Mesenchymal stem cell (in vitro differentiated cells and primary cell): Measurements from ENCODE around the gene TOR1B.
A peak's percentile ranks its signal among the peaks of the same experiment; 100 is the strongest.

Source experiments
- DNase-seq: peaks from one replicate; pipeline ENCODE4 v3.0.0-alpha.2; 2013
- H2AFZ ChIP-seq: one replicate; pipeline ENCODE4 v1.6.1; 2013; ENCODE audit warnings: low read depth, mild to moderate bottlenecking, control low read depth, inconsistent platforms, low read length, moderate library complexity
- H2AK5ac ChIP-seq: 2 replicates; pipeline ENCODE4 v1.6.1; 2013; ENCODE audit warnings: low read length, moderate library complexity, mild to moderate bottlenecking, inconsistent platforms; ENCODE audit not compliant: severe bottlenecking
- H2BK120ac ChIP-seq: one replicate; pipeline ENCODE4 v1.6.1; 2013; ENCODE audit warnings: low read depth, mild to moderate bottlenecking, inconsistent platforms, low read length, moderate library complexity
- H2BK12ac ChIP-seq, 2 experiments: one replicate each; pipeline ENCODE4 v1.6.1; 2013; ENCODE audit warnings: inconsistent platforms in 2 of 2, low read length in 2 of 2, mild to moderate bottlenecking in 2 of 2, moderate library complexity in 2 of 2, control low read depth in 1 of 2
- H2BK15ac ChIP-seq: one replicate; pipeline ENCODE4 v1.6.1; 2013; ENCODE audit warnings: mild to moderate bottlenecking, low read depth, inconsistent platforms; ENCODE audit not compliant: poor library complexity, severe bottlenecking
- H2BK5ac ChIP-seq: 2 replicates; pipeline ENCODE4 v1.6.1; 2013; ENCODE audit warnings: low read depth, mild to moderate bottlenecking, low read length, control low read depth, inconsistent platforms; ENCODE audit not compliant: poor library complexity, severe bottlenecking
- H3K14ac ChIP-seq, 2 experiments: one replicate each; pipeline ENCODE4 v1.6.1; 2013; ENCODE audit warnings: inconsistent platforms in 2 of 2, low read length in 2 of 2, control low read depth in 1 of 2, mild to moderate bottlenecking in 1 of 2, moderate library complexity in 1 of 2
- H3K18ac ChIP-seq, 2 experiments: one replicate each; pipeline ENCODE4 v1.6.1; 2013; ENCODE audit warnings: inconsistent platforms in 2 of 2, low read length in 2 of 2, control low read depth in 1 of 2, low read depth in 1 of 2, mild to moderate bottlenecking in 1 of 2
- H3K23ac ChIP-seq, 2 experiments: one replicate each; pipeline ENCODE4 v1.6.1; 2013; ENCODE audit warnings: inconsistent platforms in 2 of 2, low read length in 2 of 2, mild to moderate bottlenecking in 2 of 2, moderate library complexity in 2 of 2, control low read depth in 1 of 2
- H3K27ac ChIP-seq: 2 replicates; pipeline ENCODE4 v1.5.1; 2013; ENCODE audit warnings: mild to moderate bottlenecking, moderate library complexity, low read length, control low read depth, inconsistent platforms; ENCODE audit not compliant: poor library complexity, severe bottlenecking
- H3K27me3 ChIP-seq, 2 experiments: 2 replicates each; pipeline versions ENCODE4 v1.6.1 to v1.7.0; 2013; ENCODE audit warnings: low read length in 2 of 2, mild to moderate bottlenecking in 2 of 2, moderate library complexity in 2 of 2, control low read depth in 1 of 2, inconsistent platforms in 1 of 2; ENCODE audit not compliant: control insufficient read depth in 1 of 2, insufficient read depth in 1 of 2
- H3K36me3 ChIP-seq, 2 experiments: 2 replicates each; pipeline versions ENCODE4 v1.6.1 to v1.7.0; 2013; ENCODE audit warnings: low read length in 2 of 2, control low read depth in 1 of 2, inconsistent platforms in 1 of 2, low read depth in 1 of 2, mild to moderate bottlenecking in 1 of 2; ENCODE audit not compliant: insufficient read depth in 2 of 2, control insufficient read depth in 1 of 2
- H3K4ac ChIP-seq, 2 experiments: one replicate each; pipeline ENCODE4 v1.6.1; 2013; ENCODE audit warnings: inconsistent platforms in 2 of 2, low read length in 2 of 2, mild to moderate bottlenecking in 2 of 2, moderate library complexity in 2 of 2, control low read depth in 1 of 2, low read depth in 1 of 2
- H3K4me1 ChIP-seq: 2 replicates; pipeline ENCODE4 v1.6.1; 2013; ENCODE audit warnings: low read depth, low read length, control low read depth; ENCODE audit not compliant: control insufficient read depth, insufficient read depth
- H3K4me2 ChIP-seq: 2 replicates; pipeline ENCODE4 v1.6.1; 2013; ENCODE audit warnings: low read length, mild to moderate bottlenecking, inconsistent platforms; ENCODE audit not compliant: poor library complexity, severe bottlenecking
- H3K4me3 ChIP-seq, 2 experiments: 2 replicates each; pipeline versions ENCODE4 v1.5.1 to v1.7.0; 2013; ENCODE audit warnings: low read length in 2 of 2, mild to moderate bottlenecking in 2 of 2, control low read depth in 1 of 2, low read depth in 1 of 2; ENCODE audit not compliant: insufficient read depth in 1 of 2
- H3K79me1 ChIP-seq: replicated peaks from 2 replicates; pipeline ENCODE4 v1.6.1; 2013; ENCODE audit warnings: mild to moderate bottlenecking, control low read depth, low read length, inconsistent platforms; ENCODE audit not compliant: poor library complexity, severe bottlenecking
- H3K9ac ChIP-seq: 2 replicates; pipeline ENCODE4 v1.7.0; 2013; ENCODE audit warnings: mild to moderate bottlenecking, low read length, moderate library complexity
- H3K9me3 ChIP-seq: 2 replicates; pipeline ENCODE4 v1.7.0; 2013; ENCODE audit warnings: mild to moderate bottlenecking, low read length; ENCODE audit not compliant: control insufficient read depth
- H4K8ac ChIP-seq: one replicate; pipeline ENCODE4 v1.6.1; 2013; ENCODE audit warnings: inconsistent platforms, mild to moderate bottlenecking, low read length, moderate library complexity
- H4K91ac ChIP-seq: one replicate; pipeline ENCODE4 v1.6.1; 2013; ENCODE audit warnings: mild to moderate bottlenecking, low read length, inconsistent platforms
- WGBS: methylation state at CpG from one replicate; pipeline ENCODE4 v1.1.7; 2013; ENCODE audit warnings: mixed read lengths; 5-methylcytosine and 5-hydroxymethylcytosine counted together

Gene TOR1B

DNA sequence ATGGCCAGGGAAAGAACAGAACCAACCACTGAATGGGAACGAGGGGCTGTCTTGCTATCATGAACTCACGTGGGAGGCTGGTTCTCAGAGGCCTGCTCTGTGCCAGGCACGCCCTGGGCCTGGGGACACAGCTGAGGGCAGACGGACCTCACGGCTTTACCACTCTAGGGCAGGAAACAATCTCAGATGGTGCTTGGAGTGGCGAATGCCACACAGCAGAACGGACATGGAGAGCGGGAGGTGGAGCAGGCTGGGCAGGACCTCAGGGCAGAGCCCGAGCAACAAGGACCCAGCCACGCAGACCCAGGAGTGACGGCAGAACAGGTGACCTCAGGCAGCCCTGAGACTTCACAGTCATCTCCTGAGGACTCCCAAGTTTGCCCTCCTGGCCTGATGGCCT lies 12.3 kb downstream of the TOR1B start:
- H3K4me1 ChIP-seq, result no peaks in the 10 kb centered on the region
- no peak overlapping the region for H3K27ac ChIP-seq
- H4K91ac ChIP-seq, result no peak overlapping the region
- H2BK12ac ChIP-seq, result no peak overlapping the region
- H3K36me3 ChIP-seq, result peaks cover 70 to 79% of the 10 kb centered on the region in 2 experiments
- no peak overlapping the region for H2BK5ac ChIP-seq
- no peaks in the 10 kb centered on the region for H3K9me3 ChIP-seq
- H2AFZ ChIP-seq, result no peak overlapping the region
- H2AK5ac ChIP-seq, result no peak overlapping the region
- no peak overlapping the region for H2BK120ac ChIP-seq
- no peak overlapping the region for H3K4ac ChIP-seq
- DNase-seq, result no peak
- no peak overlapping the region for H3K4me2 ChIP-seq
- H4K8ac ChIP-seq, result no peak overlapping the region
- no peaks in the 10 kb centered on the region for H3K27me3 ChIP-seq
- H2BK15ac ChIP-seq, result no peak overlapping the region
- H3K14ac ChIP-seq, result no peak overlapping the region
- H3K18ac ChIP-seq, result no peak overlapping the region
- no peak overlapping the region for H3K9ac ChIP-seq
- no peak overlapping the region for H3K4me3 ChIP-seq
- 96% methylated on average over 11 of the region's 11 CpGs for WGBS
- peaks cover 45% of the 10 kb centered on the region for H3K79me1 ChIP-seq
- no peak overlapping the region for H3K23ac ChIP-seq

DNA sequence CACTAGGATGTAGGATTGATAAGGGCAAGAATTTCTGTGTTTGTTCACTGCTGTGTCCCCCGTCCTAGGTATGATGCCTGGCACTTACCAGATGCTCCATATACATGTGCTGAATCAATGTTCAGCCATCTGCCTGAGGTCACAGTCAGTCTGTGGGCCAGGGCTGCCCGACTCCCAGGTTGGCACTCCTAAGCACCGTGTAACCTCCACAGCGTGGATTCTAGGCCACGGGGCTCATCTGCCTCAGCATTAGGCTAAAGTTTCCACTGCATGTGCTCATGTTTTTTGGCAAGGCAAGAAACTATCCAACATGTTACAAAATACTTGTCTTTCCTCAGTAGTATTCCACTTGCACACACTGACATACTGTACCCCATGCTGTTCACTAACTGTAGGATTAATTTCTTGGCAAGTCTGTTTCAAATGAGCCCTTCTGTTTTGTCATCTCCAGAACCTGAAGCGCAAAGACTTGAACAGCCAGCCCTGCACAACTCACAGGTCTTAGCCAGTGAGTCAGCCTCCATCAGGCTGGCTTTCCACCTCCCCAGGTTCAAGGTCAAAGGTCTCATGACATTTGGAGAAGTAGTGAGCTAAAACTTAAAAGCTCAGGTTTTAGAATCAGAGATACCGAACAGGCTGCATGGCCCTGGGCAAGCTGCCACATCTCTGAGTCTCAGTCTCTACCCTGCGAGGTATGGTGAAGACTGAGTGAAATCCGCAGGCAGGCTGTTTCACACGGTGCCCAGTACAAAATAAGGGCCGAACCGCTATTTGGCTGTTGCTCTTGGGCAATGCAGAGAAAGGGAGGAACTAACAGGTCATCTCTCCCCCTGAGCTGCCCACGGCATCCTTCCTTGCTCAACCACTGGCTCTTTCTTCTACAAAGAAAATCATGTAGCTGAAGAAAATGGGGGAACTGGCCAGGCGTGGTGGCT lies 13.8 kb downstream of the TOR1B start:
- Histone ChIP-seq H3K27me3 (no peaks in the 10 kb centered on the region), H3K4me2 (no peak overlapping the region)
- 95% methylated on average over 14 of the region's 14 CpGs for WGBS

GRCh38 chr9:129822898-129823541 lies 20.0 kb downstream of the TOR1B start:
- no peak overlapping the region for H2AK5ac ChIP-seq
- 24% methylated on average over 25 of the region's 26 CpGs for WGBS
- no peak overlapping the region for H2BK12ac ChIP-seq
- peak overlapping the region; percentile 81 for H3K4me3 ChIP-seq
- no peak overlapping the region for H3K23ac ChIP-seq
- H4K8ac ChIP-seq, result peak overlapping the region; percentile 70
- H2AFZ ChIP-seq, result no peak overlapping the region
- peak overlapping the region; percentile 88 for H2BK120ac ChIP-seq
- no peaks in the 10 kb centered on the region for H3K9me3 ChIP-seq
- H3K4me1 ChIP-seq, result peaks cover 6% of the 10 kb centered on the region
- peak overlapping the region in 1 of 2 experiments; percentile 85 for H3K4ac ChIP-seq
- H3K18ac ChIP-seq, result peak overlapping the region; percentile 76 to 86
- H3K27me3 ChIP-seq, result no peaks in the 10 kb centered on the region
- H3K27ac ChIP-seq, result peak overlapping the region; percentile 59
- peak overlapping the region; percentile 1 for H4K91ac ChIP-seq
- DNase-seq, result peak; percentile 68
- H3K36me3 ChIP-seq, result peaks cover 39 to 57% of the 10 kb centered on the region in 2 experiments
- no peak overlapping the region for H2BK15ac ChIP-seq
- peak overlapping the region in 1 of 2 experiments; percentile 31 for H3K14ac ChIP-seq
- H3K79me1 ChIP-seq, result peaks cover 24% of the 10 kb centered on the region
- H3K4me2 ChIP-seq, result peak overlapping the region; percentile 87
- H3K9ac ChIP-seq, result peak overlapping the region; percentile 80
- no peak overlapping the region for H2BK5ac ChIP-seq

More for the DNA sequence above, 13.8 kb downstream of the TOR1B start:
- Histone ChIP-seq H3K4me3 (no peak overlapping the region), H3K9me3 (no peaks in the 10 kb centered on the region), H3K18ac (no peak overlapping the region), H2BK12ac (no peak overlapping the region), H2BK15ac (no peak overlapping the region), H2BK120ac (no peak overlapping the region), H3K9ac (no peak overlapping the region), H3K14ac (no peak overlapping the region), H3K36me3 (peaks cover 83 to 87% of the 10 kb centered on the region in 2 experiments), H3K4ac (no peak overlapping the region), H2AK5ac (no peak overlapping the region), H3K79me1 (peaks cover 53% of the 10 kb centered on the region), H3K27ac (no peak overlapping the region), H2AFZ (no peak overlapping the region), H3K4me1 (no peaks in the 10 kb centered on the region), H2BK5ac (no peak overlapping the region), H4K91ac (no peak overlapping the region), H4K8ac (no peak overlapping the region), H3K23ac (no peak overlapping the region)
- DNase-seq, result no peak

- no peak overlapping the region for H2BK5ac ChIP-seq
- H2AK5ac ChIP-seq, result no peak overlapping the region
- H3K36me3 ChIP-seq, result peaks cover 39 to 56% of the 10 kb centered on the region in 2 experiments
- H3K4me2 ChIP-seq, result no peak overlapping the region
- no peak overlapping the region for H2AFZ ChIP-seq
- H3K23ac ChIP-seq, result no peak overlapping the region
- H3K9ac ChIP-seq, result peak overlapping the region; percentile 87
- no peak for DNase-seq
- peak overlapping the region; percentile 86 for H4K8ac ChIP-seq
- peak overlapping the region; percentile 34 for H2BK15ac ChIP-seq
- H3K27me3 ChIP-seq, result no peaks in the 10 kb centered on the region
- no peaks in the 10 kb centered on the region for H3K9me3 ChIP-seq
- peak overlapping the region; percentile 84 to 91 for H3K18ac ChIP-seq
- H3K79me1 ChIP-seq, result peaks cover 20% of the 10 kb centered on the region
- 1% methylated on average over 10 of the region's 15 CpGs for WGBS
- peaks cover 6% of the 10 kb centered on the region for H3K4me1 ChIP-seq
- H3K14ac ChIP-seq, result no peak overlapping the region
- H4K91ac ChIP-seq, result peak overlapping the region; percentile 94
- H3K4ac ChIP-seq, result peak overlapping the region; percentile 32 to 66
- peak overlapping the region; percentile 81 to 82 for H3K4me3 ChIP-seq
- no peak overlapping the region for H2BK12ac ChIP-seq
- peak overlapping the region; percentile 35 for H3K27ac ChIP-seq
- H2BK120ac ChIP-seq, result peak overlapping the region; percentile 88
Observed at GRCh38 chr9:129823542-129823934, 20.6 kb downstream of the TOR1B start.
